Lower lobe of right lung (tissue), 2 donors: ENCODE measurements around the gene GRIK2. TPM values are rescaled to one million over a fixed set of nuclear protein-coding genes. Genes with fewer than 3 reads are reported as not detected.

Experiments used
- ATAC-seq, 2 donors: fragments of 200-7000 bp; cut with Tn5 transposase; one replicate each; pipeline ENCODE4 v1.9.1; 2020 to 2022; ENCODE audit warnings: mild to moderate bottlenecking in 2 of 2, moderate library complexity in 2 of 2
- DNase-seq: peaks from one replicate; pipeline ENCODE4 v3.0.0-alpha.2; 2020
- H3K27ac ChIP-seq: fragments of 200-600 bp; one replicate; pipeline ENCODE4 v1.8.0; 2022
- H3K27me3 ChIP-seq: fragments of 200-600 bp; one replicate; pipeline ENCODE4 v1.8.0; 2022; ENCODE audit warnings: low read depth
- H3K36me3 ChIP-seq: fragments of 200-600 bp; one replicate; pipeline ENCODE4 v1.8.0; 2022; ENCODE audit warnings: mild to moderate bottlenecking
- H3K4me1 ChIP-seq: fragments of 200-600 bp; one replicate; pipeline ENCODE4 v1.8.0; 2022
- H3K4me3 ChIP-seq: fragments of 200-600 bp; one replicate; pipeline ENCODE4 v1.8.0; 2022; ENCODE audit warnings: mild to moderate bottlenecking
- H3K9me3 ChIP-seq: fragments of 200-600 bp; one replicate; pipeline ENCODE4 v1.8.0; 2022
- intact Hi-C: fragments of 100-400 bp; cut with DNase I; formaldehyde crosslinking; loops from one replicate; pipeline ENCODE4 v1.11.0; 2022
- total RNA-seq: library from RNA; stranded (reverse); fragmentation: NEBNext Ultra II Directional; extraction: Animal tissue kit (Norgen Biotek cat#: 25700); gene quantifications from one replicate; pipeline ENCODE4 v1.2.1, GENCODE V29; 2021
- TF ChIP-seq, protein P1 (sequence below): fragments of 200-600 bp; IDR thresholded peaks from one replicate; pipeline ENCODE4 v1.8.0; 2022; ENCODE audit warnings: antibody characterized with exemption, mild to moderate bottlenecking
- donor health status: DM: no; HTN: yes; CAD: no; lungs with severe emphysema.

Gene GRIK2
- total RNA-seq, 1 donor from 2014 or later = 0.62 TPM

DNA sequence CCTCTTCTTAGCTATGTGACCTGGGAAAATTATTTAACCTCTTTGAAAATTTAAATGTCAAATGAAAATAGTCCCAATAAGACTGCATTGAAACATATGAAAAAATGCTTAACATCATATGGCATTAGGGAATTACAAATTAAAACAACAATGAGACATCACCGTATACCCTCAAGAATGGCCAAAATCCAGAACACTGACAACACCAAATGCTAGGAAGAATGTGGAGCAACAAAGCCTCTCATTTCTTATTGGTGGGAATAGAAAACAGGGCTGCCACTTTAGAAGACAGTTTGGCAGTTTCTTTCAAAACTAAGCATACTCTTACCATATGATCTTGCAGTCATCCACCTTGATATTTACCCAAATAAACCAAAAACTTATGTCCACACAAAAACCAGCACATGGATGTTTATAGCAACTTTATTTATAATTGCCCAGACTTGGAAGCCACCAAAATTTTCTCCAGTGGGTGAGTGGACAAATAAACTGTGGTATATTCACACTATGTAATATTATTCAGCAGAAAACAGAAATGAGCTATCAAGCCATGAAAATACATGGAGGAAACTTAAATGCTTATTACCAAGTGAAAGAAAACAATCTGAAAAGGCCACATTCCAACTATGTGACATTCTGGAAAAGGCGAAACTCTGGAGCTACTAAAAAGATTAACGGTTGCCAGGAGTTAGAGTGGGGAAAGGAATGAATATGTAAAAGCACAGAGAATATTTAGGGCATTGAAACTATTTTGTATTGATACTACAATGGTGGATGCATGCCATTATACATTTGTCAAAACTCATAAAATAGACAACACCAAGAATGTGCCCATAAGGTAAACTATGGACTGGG lies 459.9 kb downstream of the GRIK2 start:
- Histone ChIP-seq H3K4me3 (no peak overlapping the region), H3K9me3 (no peaks in the 10 kb centered on the region), H3K27ac (no peak overlapping the region), H3K27me3 (no peaks in the 10 kb centered on the region), H3K4me1 (no peaks in the 10 kb centered on the region), H3K36me3 (no peaks in the 10 kb centered on the region)
- intact Hi-C loops = no loop called here
- ATAC-seq (no peak), DNase-seq (no peak)
- TF ChIP-seq, protein P1, sequence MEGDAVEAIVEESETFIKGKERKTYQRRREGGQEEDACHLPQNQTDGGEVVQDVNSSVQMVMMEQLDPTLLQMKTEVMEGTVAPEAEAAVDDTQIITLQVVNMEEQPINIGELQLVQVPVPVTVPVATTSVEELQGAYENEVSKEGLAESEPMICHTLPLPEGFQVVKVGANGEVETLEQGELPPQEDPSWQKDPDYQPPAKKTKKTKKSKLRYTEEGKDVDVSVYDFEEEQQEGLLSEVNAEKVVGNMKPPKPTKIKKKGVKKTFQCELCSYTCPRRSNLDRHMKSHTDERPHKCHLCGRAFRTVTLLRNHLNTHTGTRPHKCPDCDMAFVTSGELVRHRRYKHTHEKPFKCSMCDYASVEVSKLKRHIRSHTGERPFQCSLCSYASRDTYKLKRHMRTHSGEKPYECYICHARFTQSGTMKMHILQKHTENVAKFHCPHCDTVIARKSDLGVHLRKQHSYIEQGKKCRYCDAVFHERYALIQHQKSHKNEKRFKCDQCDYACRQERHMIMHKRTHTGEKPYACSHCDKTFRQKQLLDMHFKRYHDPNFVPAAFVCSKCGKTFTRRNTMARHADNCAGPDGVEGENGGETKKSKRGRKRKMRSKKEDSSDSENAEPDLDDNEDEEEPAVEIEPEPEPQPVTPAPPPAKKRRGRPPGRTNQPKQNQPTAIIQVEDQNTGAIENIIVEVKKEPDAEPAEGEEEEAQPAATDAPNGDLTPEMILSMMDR = no peak

DNA sequence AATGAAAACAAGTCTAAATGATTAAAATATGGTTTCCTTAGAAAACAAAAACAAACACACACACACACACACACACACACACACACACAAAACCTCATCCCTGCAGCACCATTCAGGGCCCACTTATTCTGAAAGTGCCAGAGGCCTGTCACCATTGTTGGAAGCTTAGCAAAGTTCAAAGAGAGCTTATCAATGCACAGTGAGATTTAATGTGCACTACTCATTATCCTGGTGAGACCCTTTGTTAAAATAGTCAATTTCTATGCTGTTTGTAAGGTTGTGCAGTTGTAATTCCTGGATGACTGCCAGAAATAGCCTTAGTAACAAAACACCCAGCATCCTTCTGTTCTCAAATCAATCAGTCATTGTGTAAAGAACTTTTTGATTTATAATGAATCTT lies 482.9 kb downstream of the GRIK2 start:
- Histone ChIP-seq H3K9me3 (no peaks in the 10 kb centered on the region), H3K4me3 (no peak overlapping the region), H3K27ac (no peak overlapping the region), H3K27me3 (no peaks in the 10 kb centered on the region), H3K36me3 (no peaks in the 10 kb centered on the region), H3K4me1 (no peaks in the 10 kb centered on the region)
- intact Hi-C loops = no loop called here
- TF ChIP-seq, protein P1 = no peak
- DNase-seq = no peak
- no peak for ATAC-seq

DNA sequence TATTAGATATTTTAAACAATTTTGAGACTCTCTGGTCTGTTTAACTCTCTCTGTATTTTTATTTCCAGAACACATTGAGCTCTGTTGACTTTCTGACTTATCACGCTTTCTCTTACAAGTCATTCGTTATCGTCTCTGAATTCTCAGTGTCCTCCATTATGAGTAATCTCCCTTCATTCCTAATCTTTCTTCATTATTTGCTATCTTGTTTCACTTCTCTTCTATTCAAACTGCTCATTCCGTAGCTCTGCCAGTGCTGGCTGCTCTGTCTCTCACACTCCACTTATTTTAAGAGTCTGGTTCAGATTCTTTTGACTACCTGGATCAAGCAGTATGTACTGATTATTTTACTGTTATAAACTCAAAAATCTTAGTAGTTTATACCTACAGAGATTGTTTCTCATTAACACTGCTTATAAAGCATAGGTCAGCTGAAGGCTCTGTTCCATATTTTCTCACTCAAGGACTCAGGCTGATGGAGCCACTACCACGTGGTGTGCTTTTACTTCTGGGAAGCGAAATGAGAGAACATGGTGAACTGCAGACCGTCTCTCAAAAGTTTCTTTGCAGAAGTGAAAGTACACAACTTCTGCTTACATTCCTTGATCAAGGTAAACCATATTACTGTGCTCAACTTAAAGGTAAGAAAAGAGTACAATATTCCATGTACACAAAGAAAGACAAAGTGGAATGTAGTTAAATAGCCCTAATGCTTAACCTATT lies 485.2 kb downstream of the GRIK2 start:
- Histone ChIP-seq H3K27me3 (no peaks in the 10 kb centered on the region), H3K9me3 (no peaks in the 10 kb centered on the region), H3K27ac (no peak overlapping the region), H3K4me1 (no peaks in the 10 kb centered on the region), H3K36me3 (no peaks in the 10 kb centered on the region), H3K4me3 (no peak overlapping the region)
- intact Hi-C loops = no loop called here
- TF ChIP-seq, protein P1 = no peak
- ATAC-seq (no peak), DNase-seq (no peak)

DNA sequence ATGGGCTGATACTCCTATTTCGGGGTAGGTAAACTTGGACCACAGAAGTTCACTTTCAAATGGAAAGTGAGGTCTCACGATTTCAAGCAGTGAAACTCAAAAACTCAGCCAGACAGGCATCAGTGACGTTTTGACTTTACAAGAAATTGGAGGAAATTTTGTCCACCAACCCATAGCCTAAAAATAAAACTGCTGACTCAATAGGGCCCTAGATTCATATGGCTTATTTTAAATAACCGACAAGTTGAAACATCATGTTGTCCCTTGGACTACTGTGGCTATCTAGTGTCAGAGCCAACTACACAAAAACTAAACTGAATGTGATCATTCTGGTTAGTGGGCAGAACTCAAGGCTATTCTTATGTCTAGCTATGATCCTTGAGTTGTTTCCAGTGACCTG lies 486.3 kb downstream of the GRIK2 start:
- intact Hi-C loops = no loop called here

GRCh38 chr6:101883505-101883904 lies 490.0 kb downstream of the GRIK2 start:
- Histone ChIP-seq H3K9me3 (no peaks in the 10 kb centered on the region), H3K4me1 (no peaks in the 10 kb centered on the region), H3K36me3 (no peaks in the 10 kb centered on the region), H3K4me3 (no peak overlapping the region), H3K27ac (no peak overlapping the region), H3K27me3 (no peaks in the 10 kb centered on the region)
- intact Hi-C loops = no loop called here
- ATAC-seq (no peak), DNase-seq (no peak)
- TF ChIP-seq, protein P1 = no peak

More for the DNA sequence above, 486.3 kb downstream of the GRIK2 start:
- H3K4me3 ChIP-seq = no peak overlapping the region
- no peak overlapping the region for H3K27ac ChIP-seq
- no peaks in the 10 kb centered on the region for H3K36me3 ChIP-seq
- no peaks in the 10 kb centered on the region for H3K9me3 ChIP-seq
- H3K27me3 ChIP-seq = no peaks in the 10 kb centered on the region
- TF ChIP-seq, protein P1 = no peak
- ATAC-seq (no peak), DNase-seq (no peak)
- H3K4me1 ChIP-seq = no peaks in the 10 kb centered on the region
